GM13977 (cell line): ENCODE data around the gene PIGQ.

Experiments used
- DNase-seq: peaks from one replicate; pipeline ENCODE4 v3.0.0; 2012; ENCODE audit warnings: low spot score
- in situ Hi-C: fragments of 300-500 bp; cut with MboI; formaldehyde crosslinking; loops from one replicate; pipeline ENCODE4 v1.12.0; 2022; ENCODE audit warnings: low sequenced_read_pairs, low pct_unique_long_range_greater_than_20kb, mixed read lengths, inconsistent platforms; ENCODE audit not compliant: unreplicated experiment
- TF ChIP-seq, protein P1 (sequence below): IDR thresholded peaks from 2 replicates; pipeline ENCODE4 v1.5.1; 2012; ENCODE audit warnings: mild to moderate bottlenecking, control low read depth; ENCODE audit not compliant: insufficient read depth; ENCODE audit errors: extremely low read depth, missing control alignments

Gene PIGQ

DNA sequence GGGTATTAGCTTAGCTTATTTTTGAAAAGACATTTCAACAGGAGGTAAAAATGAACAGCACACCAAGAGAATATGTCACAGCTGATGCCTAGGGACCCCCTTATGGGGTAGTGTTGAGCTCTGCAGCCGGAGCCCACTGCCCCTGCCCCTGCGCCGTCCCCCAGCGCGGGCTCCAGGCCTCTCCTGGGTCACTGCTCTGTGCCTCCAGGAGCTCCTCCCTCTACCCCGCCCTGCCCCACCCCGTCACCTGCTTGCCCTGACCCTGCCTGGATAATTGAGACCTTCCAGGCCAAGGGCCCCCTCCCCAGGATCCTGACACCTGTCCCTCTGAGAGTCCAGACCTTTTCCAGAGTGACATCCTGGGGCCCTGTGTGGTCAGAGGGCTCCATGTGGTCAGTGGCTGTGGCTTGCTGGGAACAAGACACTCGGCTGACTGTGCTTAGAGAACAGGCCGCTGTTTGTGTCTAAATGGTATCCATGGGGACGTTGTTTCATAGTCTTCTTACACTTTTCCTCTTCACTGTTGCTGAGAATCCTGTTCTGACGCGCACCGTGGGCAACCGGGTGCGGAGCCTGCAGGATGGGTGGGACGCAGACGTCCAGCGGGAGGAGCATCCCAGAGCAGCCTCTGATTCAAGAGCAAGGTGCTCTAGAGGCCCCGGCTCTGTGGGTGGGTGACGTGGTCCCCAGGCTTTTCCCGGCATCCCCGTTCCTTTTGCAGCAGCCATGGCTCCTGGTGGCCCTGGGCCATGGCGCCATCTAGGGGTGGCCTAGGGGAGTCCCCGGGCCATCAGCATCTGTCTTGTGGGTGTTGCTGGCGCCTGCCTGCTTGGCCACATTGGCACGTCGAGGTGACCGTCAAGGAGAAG, 41.0 kb downstream of the PIGQ start:
- in situ Hi-C loops = no loop called here
- TF ChIP-seq, protein P1, sequence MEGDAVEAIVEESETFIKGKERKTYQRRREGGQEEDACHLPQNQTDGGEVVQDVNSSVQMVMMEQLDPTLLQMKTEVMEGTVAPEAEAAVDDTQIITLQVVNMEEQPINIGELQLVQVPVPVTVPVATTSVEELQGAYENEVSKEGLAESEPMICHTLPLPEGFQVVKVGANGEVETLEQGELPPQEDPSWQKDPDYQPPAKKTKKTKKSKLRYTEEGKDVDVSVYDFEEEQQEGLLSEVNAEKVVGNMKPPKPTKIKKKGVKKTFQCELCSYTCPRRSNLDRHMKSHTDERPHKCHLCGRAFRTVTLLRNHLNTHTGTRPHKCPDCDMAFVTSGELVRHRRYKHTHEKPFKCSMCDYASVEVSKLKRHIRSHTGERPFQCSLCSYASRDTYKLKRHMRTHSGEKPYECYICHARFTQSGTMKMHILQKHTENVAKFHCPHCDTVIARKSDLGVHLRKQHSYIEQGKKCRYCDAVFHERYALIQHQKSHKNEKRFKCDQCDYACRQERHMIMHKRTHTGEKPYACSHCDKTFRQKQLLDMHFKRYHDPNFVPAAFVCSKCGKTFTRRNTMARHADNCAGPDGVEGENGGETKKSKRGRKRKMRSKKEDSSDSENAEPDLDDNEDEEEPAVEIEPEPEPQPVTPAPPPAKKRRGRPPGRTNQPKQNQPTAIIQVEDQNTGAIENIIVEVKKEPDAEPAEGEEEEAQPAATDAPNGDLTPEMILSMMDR = peak; percentile 35
- no peak for DNase-seq

- in situ Hi-C loops = no loop called here
- DNase-seq = no peak
- TF ChIP-seq, protein P1 = no peak
Measured at GRCh38 chr16:615122-615521, 45.4 kb downstream of the PIGQ start.

DNA sequence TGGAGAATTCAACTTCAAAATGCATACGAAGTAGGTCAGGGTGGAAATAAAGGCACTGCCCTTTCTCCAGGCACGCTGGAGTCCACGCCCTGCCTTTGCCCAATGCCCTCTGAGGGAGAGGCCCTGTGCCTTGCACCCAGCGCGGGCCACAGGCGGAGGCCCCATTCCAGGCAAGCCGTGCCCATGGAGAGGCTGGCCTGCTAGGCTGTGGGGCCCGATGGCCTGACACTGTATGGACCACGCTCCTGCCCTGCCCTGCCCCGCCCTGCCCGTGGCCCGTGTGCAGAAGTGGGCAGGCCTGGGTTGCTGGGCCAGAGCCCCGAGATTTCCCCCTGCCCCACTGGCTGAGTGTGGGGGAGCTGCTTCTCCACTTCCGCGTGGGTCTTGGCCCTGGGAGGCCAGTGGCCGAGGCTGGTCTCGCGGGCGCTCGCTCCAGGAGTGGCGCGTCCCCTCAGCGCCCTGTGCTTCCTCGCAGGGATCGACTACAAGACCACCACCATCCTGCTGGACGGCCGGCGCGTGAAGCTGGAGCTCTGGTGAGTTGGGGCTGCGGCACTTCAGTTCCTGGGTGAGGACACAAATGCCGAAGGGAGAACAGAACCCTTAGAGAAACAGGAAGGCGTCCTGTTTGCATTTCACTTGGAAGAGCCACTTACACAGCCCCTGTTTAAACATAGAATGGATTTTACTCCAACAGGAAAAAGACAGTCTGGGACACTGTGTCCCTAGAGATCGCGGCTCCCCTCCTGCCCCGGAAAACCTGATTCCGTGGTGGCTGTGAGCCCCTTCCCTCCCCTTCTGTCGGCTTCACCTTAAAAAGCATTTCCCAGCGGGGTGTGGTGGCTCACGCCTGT, 47.2 kb downstream of the PIGQ start:
- in situ Hi-C loops = no loop called here
- TF ChIP-seq, protein P1 = no peak
- DNase-seq = no peak

DNA sequence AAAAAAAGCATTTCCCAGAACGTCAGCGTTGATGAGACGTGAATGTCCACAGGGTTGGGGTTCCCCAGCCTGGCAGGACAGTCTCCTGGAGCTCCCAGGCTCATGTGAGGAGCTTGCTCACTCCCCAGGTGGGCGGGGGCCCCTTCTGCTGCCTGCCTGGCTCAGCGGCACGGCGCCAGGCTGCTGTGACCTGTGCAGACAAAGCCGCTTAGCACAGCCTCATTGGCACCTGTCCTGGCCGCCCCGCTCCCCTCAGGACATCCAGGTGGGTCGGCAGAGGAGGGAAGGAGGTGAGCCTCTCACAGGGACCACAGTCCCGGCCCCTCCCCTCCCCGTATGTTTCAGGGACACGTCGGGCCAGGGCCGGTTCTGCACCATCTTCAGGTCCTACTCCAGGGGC, 48.1 kb downstream of the PIGQ start:
- DNase-seq = no peak
- in situ Hi-C loops = no loop called here
- TF ChIP-seq, protein P1 = no peak

DNA sequence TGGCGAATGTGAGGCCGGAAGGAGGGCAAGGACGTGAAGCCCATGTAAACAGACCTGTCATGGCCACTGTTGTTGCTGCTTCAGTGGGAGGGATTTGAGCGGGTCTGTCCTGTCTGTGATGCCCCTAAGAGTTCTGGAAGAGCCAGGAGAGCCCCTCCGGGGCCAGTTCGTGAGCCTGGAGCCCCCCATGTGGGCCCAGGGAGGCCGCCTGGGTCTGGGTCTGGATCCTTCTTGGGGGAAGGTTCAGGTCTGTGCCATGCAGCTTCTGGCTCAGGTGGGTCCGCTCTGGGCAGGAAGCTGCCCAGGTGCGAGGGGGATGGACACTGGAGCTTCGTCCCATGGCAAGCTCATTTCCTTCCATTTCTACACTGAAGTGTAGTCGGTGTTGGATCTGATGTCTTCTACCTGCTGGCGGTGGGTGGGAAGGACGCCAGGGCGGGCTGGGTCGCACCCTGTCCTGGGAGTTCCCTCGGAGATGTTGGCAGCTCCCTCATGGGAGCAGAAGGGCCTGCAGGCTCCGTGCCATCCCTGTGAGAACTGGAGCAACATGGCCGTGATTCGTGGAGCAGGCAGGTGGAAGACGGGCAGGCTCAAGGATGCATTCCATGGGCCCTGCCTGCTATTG, 49.8 kb downstream of the PIGQ start:
- TF ChIP-seq, protein P1 = no peak
- in situ Hi-C loops = no loop called here
- no peak for DNase-seq
